GM12878 (cell line): Measurements from ENCODE around the gene KLHL26.

Experiments
- ATF7 ChIP-seq: fragments of 450-650 bp; IDR thresholded peaks from 2 replicates; pipeline ENCODE4 v1.6.1; 2016; ENCODE audit warnings: low read depth, mild to moderate bottlenecking
- CTCF ChIP-seq, 3 experiments: IDR thresholded peaks in 2 of 3; conservative IDR thresholded peaks in 1 of 3; 2 replicates each; pipeline ENCODE4 v1.5.1; 2011; ENCODE audit warnings: low read depth in 3 of 3, low read length in 3 of 3, mild to moderate bottlenecking in 3 of 3, control low read depth in 2 of 3, moderate library complexity in 2 of 3, inconsistent platforms in 1 of 3, mixed read lengths in 1 of 3; ENCODE audit not compliant: control insufficient read depth in 2 of 3, insufficient read depth in 1 of 3; ENCODE audit errors: extremely low read depth in 1 of 3
- CUX1 ChIP-seq: IDR thresholded peaks from 2 replicates; pipeline ENCODE4 v1.6.1; 2012; ENCODE audit warnings: improper control_type of control experiment, low read depth, low read length; ENCODE audit not compliant: insufficient replicate concordance
- E2F4 ChIP-seq: IDR thresholded peaks from 2 replicates; pipeline ENCODE4 v1.6.1; 2012; ENCODE audit warnings: low read depth, low read length, improper control_type of control experiment
- ETV6 ChIP-seq, 2 experiments: fragments of 450-650 bp in 1 of 2; IDR thresholded peaks in 1 of 2; conservative IDR thresholded peaks in 1 of 2; 2 replicates each; pipeline ENCODE4 v1.6.1; 2014; ENCODE audit warnings: antibody characterized with exemption in 1 of 2, borderline replicate concordance in 1 of 2, low read depth in 1 of 2, mild to moderate bottlenecking in 1 of 2, moderate library complexity in 1 of 2
- NKRF ChIP-seq: fragments of 450-650 bp; conservative IDR thresholded peaks from 2 replicates; pipeline ENCODE4 v1.6.1; 2017; ENCODE audit warnings: mild to moderate bottlenecking, moderate library complexity
- POLR2AphosphoS5 ChIP-seq: IDR thresholded peaks from 2 replicates; pipeline ENCODE4 v1.6.1; 2011; ENCODE audit warnings: mild to moderate bottlenecking, low read length, inconsistent platforms
- SRF ChIP-seq, 2 experiments: IDR thresholded peaks; 2 replicates each; pipeline ENCODE4 v1.6.1; 2011; ENCODE audit warnings: low read depth in 2 of 2, low read length in 2 of 2, mild to moderate bottlenecking in 1 of 2, moderate library complexity in 1 of 2
- TBL1XR1 ChIP-seq: IDR thresholded peaks from 2 replicates; pipeline ENCODE4 v1.6.1; 2012; ENCODE audit warnings: low read depth, low read length, improper control_type of control experiment
- TCF12 ChIP-seq: IDR thresholded peaks from 2 replicates; pipeline ENCODE4 v1.6.1; 2011; ENCODE audit warnings: low read depth, mild to moderate bottlenecking, low read length
- TCF7 ChIP-seq: IDR thresholded peaks from 2 replicates; pipeline ENCODE4 v1.6.1; 2014; ENCODE audit warnings: antibody characterized with exemption, borderline replicate concordance

- no peak for TF ChIP-seq ATF7
- no peak for TF ChIP-seq SRF (IDR thresholded peaks at IDR 0.05; ENCODE audit: low read depth in 2 of 2, low read length in 2 of 2)
- TF ChIP-seq TCF7 = no peak
- TF ChIP-seq POLR2AphosphoS5 = no peak
- TF ChIP-seq E2F4 = no peak
- no peak for TF ChIP-seq NKRF
- peak; percentile 49 to 60 (median 51); a peak in 5 of 6 replicates for TF ChIP-seq CTCF (IDR thresholded peaks at IDR 0.05 in 2 of 3, conservative IDR thresholded peaks at IDR 0.05 in 1 of 3; ENCODE audit: control insufficient read depth in 2 of 3, extremely low read depth in 1 of 3, insufficient read depth in 1 of 3, low read depth in 3 of 3, low read length in 3 of 3)
- no peak for TF ChIP-seq ETV6 (conservative IDR thresholded peaks at IDR 0.05 in 1 of 2, IDR thresholded peaks at IDR 0.05 in 1 of 2; ENCODE audit: borderline replicate concordance in 1 of 2, low read depth in 1 of 2)
- TF ChIP-seq TCF12 = no peak
- TF ChIP-seq CUX1 = no peak
- no peak for TF ChIP-seq TBL1XR1
Measured at GRCh38 chr19:18675779-18676178, 39.0 kb downstream of the KLHL26 start.
